Activated gamma-delta T cell treated with anti-CD3 and anti-CD28 coated beads, Interleukin-2, amount 50 U/mL, for 16 hours (primary cell): ENCODE data around the gene RFX4.
"Not testable (repeated sequence)": the region's sequence is repeated elsewhere in the genome, so short reads cannot be mapped to it uniquely, and the experiment has no call there.

Source experiments
- DNase-seq: peaks from one replicate; pipeline ENCODE4 v3.0.0-alpha.2; 2020; ENCODE audit warnings: low read depth

Gene RFX4

DNA sequence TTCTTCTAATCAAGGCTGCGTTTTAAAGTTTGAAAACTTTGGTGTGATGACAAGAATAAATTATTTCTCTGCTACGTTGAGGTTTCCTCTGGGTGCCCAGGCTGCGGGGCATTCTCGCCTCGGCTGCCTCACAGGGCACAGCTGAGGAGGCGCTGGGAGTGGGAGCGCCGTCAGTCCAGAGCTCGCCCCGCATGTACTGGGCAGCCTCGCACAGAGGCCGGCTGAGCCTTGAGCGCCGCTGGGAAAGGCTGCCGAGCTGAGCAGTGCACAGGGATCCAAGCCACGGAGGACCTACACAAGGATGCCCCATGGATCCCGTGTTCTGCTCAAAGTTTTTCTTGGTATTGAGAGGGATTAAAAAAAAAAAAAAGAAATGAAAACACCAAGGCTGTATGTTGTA is 11.6 kb downstream of the RFX4 start:
- DNase-seq: no peak

DNA sequence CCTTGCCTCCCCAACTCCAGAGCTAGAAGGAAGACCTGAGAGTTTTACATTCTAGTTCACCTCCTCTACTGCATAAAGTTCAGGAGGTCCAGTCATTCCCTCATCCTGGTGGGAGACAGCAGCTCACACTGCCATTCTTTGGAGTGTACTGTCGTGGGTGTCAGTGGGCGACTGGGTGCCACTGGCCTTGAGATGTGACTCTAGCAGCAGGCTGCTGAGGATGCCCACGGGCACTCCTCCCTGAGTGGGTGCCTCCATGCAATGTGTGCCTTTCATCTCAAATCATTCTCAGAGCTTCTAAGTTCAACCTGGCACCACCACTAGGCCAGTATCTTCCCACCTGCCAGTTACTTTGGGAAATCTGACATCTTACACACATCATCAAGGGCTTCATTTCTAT is 12.5 kb downstream of the RFX4 start:
- no peak for DNase-seq

DNA sequence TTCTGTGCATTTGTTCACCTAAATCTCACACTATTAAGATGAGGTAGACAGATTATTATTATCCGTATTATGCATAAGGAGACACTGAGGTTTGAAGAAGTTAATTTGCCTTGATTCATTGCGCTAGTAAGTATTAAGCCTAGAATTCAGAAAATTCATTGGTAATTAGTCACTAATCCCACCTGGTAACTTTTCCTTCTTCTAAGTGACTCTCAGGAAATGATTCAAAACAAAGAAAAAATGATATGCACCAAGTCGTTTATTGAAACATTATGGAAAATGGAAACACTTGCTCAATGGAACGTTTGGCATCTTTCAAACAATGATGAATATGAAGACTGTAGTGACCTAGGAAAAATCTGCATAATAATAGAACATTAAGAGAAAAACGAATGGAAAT is 15.2 kb downstream of the RFX4 start:
- no peak for DNase-seq

DNA sequence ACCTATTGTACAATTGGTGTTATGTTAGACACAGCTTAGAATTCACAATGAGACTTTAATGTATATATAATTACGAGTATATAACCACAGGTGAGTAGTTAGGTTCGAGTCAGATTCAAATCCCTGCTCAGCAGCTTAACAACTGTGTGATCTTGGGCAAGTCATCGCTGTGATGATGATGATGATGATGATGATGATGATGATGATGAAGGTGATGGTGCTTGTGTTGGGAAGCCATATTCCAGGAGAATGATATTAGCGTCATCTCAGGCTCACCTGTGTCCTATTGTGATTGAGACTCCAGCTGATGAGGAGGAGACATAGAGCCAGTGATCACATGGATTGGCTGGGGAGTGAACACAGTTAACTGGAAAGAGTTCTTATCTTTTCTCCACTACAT is 16.5 kb downstream of the RFX4 start:
- no peak for DNase-seq

DNA sequence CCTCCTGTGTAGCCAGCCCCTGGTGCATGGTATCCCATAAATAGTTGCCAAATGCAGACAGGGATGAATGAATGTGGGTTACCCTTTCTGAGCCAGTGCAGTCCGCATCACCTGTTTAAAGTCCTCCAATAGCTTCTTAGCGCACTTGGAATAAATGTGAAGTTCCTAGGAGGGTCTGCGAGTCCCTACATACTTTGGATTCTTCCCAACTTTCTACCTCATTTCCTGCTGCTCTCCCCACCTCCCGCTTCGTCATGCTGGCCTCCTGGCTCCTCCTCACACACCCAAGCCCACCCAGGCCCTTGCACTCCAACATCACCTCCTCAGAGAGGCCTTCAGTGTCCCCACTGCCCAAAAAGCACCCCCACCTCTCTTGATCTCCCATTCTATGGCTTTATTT is 17.7 kb downstream of the RFX4 start:
- no peak for DNase-seq

DNA sequence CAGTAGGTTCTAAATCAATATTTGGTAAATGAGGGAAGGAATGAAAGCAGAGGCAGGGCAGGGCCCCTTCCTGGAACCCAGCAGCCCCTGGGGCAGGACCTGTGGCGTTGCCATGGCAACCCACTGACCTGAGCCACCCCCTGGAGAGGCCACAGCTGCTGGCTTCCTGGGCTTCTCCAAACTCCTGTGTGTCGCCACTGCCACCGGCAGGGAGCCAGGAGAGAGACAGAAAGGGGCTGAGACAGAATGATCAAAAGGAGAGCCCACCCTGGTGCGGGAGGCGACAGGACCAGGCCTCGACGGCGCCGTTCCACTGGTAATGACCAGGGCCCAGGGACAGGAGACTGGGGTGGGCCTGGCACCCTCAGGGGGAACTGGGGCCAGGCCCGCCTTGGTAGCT is 18.2 kb downstream of the RFX4 start:
- no peak for DNase-seq

DNA sequence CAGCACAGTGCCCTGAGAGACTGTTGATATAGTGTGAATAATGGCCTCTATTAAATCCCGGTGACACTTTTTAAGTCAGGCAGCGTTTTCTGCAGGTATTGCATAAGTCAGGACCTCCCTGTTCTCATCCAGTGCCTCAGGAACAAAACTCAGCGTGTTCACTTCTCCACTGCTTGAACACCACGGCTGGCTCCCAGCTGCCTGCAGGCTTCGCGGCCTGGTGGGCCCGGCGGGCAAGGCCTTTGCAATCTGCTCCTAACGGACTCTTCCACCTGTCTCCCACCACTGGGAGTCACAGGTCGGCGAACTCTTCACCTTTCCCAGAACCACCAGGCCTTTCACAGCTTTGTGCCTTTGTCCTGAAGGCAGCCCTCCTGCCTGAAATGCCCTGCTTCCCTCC is 18.7 kb downstream of the RFX4 start:
- DNase-seq: no peak

DNA sequence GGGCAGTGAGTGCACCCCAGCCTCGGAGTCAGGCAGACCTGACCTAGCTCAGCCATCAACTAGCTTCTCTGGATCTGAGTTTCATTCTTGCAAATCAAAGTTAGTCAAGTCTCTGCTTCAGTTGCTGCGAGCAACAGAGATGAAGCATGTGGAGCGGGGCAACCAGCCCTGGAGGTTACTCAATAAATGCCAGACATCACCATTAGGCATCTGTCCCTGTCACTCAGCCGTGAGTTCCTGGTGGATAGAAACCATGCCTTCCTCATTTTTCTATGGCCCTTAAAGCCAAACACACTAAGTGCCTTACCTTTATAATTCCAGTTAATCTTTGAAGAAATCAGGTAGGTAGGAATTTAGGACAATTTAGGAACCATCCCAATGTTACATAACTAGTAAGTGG is 19.3 kb downstream of the RFX4 start:
- no peak for DNase-seq

DNA sequence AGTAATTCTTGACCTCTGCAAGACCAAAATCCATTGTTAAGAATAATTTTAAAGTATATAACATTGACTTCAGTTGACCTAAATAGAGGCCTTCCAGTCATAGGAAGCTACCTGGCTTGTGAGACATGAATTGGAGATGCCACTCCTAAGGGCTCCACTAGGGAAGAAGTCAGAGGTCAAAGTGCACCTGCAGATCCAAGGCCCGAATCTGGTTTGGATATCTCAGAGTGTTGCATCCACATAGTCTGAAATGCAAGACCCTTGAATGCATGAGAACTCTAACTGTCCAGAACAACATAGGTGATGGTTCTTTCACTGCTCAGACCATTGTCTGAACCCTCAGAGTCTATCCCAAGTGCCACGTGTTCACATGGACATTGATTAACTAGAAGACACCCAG is 22.4 kb downstream of the RFX4 start:
- no peak for DNase-seq

DNA sequence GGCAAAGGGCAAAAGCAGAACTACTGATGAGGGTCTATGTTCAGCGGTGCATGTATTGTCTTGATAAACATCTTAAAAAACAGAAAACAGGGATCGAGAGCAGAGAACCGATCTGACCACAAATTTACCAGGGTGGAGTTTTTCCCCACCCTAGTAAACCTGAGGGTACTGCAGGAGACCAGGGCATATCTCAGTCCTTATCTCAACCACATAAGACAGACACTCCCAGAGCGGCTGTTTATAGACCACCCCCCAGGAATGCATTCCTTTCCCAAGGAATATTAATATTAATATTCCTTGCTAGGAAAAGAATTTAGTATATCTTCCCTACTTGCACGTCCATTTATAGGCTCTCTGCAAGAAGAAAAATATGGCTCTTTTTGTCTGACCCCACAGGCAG is 37.8 kb downstream of the RFX4 start:
- DNase-seq: not testable (repeated sequence)

DNA sequence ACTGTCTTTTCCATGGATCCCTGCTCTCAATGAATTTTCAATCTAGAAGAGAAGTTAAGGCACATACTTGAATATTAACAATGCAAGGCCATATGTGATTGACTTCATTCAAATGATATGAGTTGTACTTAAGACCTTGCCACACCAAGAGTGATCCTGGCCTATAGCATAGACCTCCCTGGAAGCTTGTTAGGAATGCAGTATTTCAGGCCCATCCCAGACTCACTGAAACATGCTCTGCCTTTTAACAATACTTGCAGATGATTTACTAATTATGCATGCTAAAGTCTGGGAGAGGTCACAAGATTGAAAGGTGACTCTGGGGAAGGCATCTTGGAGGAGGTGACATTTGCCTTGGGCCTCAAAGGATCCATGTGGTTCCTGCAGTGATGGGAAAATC is 43.2 kb downstream of the RFX4 start:
- DNase-seq: no peak

DNA sequence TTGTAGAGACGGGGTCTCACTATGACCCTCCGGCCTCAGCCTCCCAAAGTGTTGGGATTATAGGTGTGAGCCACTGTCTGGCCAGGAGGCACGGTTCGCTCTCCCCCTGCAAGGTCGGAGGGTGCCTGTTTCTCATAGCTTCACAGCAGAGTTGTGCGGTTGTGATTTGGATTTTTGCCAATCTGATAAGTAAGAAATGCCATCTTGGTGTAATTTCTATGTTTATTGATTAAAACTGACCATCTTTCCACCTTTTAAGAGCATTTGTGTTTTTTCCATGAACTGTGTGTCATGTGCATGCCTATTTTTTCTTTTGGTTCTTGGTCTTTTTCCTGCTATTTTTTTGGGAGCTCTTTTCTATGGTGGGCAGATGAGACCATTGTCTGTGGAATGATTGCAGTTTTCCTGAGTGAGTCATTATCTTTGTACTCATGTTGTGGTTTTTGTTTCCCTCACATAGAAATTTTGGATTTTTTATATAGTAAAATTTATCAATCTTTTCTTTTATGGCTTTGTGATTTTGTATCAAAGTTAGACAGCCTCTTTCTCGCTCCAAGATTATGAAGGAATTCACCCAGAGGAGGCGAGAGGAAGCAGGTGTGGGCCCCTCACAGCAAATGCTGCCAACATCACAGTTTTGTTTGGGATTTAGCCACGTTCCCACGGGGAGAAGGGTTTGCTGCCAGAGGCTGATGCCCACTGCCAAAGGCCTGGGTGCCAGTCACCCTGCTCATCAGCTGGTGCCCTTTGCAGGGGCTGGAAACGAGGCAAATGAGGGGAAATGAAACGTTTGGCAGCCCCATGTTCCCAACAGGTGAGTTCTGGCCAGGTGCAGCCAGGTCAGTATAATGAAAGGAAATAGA is 47.2 kb downstream of the RFX4 start:
- DNase-seq: no peak

DNA sequence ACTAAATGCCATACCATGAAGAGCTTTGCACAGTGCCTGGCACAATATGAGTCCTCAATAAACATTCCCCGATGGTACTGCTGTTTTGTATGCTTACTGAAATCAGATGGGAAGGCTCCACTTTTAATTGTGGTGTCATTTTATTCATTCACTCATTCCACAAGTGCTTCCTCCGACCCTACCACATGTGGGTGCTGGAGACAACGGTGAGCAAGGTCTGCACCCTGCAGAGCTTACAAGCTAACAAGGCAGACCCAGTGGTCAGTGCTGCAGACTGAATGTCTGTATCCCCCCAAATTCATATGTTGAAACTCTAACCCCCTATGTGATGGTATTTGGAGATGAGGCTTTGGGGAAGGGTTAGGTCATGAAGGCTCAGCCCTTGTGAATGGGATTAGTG is 48.3 kb downstream of the RFX4 start:
- DNase-seq: no peak

DNA sequence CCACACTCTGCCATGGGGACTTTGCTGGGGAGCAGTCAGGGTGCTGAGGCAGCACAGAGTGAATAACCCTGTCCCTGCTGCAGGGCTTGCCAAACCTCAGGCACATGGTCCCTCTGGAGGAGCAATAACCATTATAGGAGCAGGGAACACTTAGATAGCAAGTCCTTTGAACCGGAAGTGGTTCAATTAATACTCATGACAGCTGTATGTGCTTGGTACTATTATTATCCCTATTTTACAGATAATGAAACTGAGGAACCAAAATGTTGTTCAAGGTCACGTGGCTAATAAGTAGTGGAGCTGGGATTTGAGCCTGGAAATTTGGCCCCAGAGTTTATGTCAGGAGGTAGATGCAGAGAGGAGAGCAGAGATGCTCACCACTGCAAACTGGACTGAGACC is 49.0 kb downstream of the RFX4 start:
- DNase-seq: no peak

DNA sequence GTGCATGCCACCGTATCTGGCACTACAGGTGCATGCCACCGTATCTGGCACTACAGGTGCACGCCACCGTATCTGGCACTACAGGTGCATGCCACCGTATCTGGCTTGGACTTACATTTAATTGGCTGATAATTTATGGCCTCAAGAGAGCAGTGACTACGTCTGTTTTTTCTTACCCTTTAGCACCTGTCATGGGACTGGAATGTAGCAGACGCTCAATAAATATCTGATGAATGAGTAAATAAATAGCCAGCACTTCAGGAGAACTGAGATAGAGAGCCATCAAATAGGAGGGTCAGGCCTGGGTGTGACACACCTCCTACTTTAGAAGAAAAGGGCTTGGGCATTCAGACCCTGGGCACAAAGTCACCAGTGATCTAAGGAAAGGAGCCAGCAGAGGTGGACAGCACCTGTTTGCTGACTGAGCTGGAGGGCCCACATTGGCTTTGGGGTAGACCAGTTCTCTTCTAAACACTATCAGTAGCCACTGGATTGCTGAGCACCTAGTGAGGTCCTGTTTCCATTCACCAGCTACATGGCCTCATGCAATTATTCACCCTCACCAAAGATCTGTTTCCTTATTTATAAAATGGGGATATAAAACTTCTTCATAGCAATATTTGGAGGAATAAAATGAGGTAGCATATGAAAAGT is 50.1 kb downstream of the RFX4 start:
- no peak for DNase-seq

DNA sequence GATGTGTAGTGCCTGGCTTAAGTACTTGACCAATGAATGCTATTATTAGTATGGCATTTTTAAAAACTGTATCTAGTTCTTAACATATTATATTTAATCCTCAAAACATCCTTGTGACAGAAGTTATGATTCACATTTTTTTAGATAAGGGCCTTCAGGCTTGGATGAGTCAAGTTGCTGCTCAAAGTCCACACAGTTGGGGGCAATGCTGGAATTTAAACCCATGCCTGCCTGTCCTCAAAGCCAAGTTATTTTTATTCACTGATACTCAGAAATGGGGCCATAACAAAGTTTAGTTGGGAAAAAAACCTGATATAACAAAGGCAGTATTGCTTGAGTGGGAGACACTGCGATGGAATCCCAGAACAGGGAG is 50.6 kb downstream of the RFX4 start:
- no peak for DNase-seq

DNA sequence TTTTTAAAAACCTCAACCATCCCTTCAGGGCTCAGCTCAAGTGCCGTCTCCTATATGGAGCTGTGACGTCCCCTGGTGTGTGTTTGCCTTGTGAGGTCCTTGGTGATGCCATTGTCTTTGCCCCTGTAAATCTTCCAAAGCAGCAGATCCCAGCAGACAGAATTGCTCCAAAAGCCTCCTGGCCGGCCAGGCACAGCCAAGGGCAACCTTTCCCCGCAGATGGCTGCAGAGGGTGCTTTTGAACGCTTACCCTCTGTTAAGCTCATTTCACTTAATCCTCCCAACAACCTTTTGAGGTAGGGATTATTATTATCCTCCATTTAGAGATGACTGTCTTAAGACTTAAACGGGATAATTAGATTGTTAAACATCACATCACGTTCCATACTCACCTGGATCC is 51.4 kb downstream of the RFX4 start:
- no peak for DNase-seq

DNA sequence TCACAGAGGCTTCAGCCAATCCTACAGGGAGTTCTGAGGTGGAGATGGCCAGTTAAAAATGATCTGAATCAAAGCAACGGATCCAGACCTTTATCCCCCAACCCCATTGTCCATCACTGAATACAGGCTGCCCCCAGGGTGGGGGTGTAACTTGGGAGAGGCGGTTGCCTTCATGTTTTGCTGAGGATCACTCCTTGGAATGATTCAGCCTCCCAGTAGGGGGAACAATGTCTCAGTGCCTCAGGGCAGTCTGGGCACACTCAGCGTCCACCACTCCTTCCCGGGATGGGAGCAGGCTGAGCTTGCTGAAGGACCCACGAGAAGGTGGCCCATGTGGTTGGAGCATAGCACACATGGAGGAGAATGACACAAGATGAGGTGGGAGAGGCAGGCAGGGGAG is 60.2 kb downstream of the RFX4 start:
- no peak for DNase-seq

DNA sequence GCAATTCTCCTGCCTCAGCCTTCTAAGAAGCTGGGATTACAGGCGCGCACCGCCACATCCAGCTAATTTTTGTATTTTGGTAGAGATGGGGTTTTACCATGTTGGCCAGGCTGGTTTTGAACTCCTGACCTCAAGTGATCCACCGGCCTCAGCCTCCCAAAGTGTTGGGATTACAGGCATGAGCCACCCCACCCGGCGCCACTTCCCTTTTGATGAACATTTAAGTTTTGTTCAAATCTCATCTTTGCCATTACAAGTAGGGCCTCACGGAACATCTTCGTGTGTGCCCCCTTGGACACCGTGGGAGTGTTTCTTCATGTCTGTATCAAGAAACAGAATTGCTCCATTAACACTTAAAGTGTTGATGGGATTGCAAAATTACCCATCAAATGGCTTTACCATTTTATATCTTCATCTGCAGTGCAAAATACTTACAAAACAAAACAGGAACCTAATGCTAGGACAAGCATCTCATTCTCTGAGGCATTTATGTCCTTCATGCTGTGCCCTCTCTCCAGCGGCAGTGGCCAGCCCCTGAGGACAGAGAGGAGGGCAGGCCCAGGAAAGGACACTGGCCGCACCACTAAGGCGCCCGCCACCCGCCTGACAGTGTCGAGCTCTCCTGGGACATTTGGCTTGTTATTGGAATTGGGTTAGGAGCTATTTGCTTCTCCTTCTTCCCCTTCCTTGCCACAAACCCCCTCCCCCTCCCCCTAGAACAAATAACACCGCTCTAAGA is 61.7 kb downstream of the RFX4 start:
- DNase-seq: no peak

DNA sequence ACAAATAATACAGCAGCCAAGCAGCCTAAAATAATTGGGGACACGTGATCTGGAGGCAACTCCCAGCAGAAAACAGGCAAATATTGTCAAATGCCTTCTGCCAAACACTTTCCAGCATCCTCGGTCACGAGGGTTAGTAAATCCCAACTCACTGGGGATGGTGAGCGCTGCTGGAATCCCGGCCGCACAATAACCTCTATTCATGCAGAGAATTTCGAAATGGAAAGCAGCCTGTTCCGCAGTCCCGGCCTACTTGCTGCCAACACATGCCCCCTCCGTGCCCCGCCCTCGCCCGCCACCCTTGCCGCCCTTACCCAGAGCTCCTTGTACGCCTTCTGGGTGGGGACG is 62.2 kb downstream of the RFX4 start:
- DNase-seq: no peak

DNA sequence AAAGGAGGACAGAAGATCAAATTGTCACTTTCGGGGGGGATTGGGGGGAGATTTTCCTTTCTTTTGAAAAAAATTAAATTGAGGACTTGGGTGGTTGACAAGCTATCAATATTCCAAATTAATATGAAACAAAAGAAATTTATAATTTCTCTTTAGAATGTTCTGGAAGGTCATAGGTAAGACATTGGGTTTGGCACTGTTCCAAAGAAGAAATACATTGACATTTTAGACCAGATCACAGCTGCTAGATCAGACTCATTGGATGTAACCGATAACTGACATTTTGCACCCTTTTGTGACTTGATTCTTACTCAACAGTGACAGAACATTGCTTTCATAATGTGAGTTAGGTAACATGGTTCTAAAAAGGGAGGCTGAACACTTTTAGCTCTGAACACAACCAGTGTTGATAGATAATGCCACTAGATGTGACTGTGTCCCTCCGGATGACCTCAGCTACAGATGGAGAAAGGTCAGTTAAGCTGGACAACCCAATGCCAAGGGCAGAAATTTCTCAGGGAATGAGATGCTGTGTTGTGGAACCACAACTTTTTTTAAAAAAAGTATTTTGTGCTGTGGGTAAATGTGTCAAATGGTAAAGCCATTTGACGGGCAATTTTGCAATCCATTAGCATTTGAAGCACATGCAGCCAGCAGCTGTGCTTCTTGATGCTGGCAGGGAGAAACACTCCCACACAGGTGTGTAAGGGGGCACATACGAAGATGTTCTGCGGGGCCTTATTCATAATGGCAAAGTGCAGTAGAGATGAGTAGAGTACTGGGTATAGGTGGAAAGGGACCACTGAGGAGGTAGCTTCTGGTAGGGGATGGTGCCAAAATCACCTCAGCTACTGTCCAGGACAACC is 62.9 kb downstream of the RFX4 start:
- no peak for DNase-seq

DNA sequence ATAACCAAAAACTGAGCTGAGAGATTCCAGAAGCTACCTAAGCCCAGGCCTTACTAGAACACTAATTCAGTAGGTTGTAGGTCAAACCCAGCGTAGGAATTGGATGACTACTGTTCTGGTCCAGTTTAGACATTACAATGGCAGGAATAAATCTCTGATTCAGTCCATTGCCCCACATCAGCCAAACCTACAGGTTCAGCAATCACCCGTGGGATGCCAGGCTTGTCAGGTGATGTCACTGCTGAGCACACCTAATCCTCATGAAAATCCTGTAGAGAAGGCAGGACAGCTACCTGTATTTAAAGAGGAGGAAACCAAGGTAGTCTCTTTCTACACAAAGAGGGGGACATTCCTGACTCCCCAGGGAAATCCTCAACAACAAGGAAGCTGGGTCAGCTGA is 63.7 kb downstream of the RFX4 start:
- no peak for DNase-seq
